ENCODE results near the gene SLC6A13.

GRCh38 chr12:205026-205425 lies 57.6 kb downstream of the SLC6A13 start:
- TF ChIP-seq, protein P1, sequence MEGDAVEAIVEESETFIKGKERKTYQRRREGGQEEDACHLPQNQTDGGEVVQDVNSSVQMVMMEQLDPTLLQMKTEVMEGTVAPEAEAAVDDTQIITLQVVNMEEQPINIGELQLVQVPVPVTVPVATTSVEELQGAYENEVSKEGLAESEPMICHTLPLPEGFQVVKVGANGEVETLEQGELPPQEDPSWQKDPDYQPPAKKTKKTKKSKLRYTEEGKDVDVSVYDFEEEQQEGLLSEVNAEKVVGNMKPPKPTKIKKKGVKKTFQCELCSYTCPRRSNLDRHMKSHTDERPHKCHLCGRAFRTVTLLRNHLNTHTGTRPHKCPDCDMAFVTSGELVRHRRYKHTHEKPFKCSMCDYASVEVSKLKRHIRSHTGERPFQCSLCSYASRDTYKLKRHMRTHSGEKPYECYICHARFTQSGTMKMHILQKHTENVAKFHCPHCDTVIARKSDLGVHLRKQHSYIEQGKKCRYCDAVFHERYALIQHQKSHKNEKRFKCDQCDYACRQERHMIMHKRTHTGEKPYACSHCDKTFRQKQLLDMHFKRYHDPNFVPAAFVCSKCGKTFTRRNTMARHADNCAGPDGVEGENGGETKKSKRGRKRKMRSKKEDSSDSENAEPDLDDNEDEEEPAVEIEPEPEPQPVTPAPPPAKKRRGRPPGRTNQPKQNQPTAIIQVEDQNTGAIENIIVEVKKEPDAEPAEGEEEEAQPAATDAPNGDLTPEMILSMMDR (IDR thresholded peaks at IDR 0.05), result no peak
- TF ChIP-seq POLR2A (IDR thresholded peaks at IDR 0.05), result no peak

All from Peyer's patch (tissue), 4 donors.